ENCODE measurements around the gene TRIM8. TPM values are rescaled to one million over a fixed set of nuclear protein-coding genes. Genes with fewer than 3 reads are reported as not detected.

Gene TRIM8
- total and polyA plus RNA-seq, 2 donors (not counting 3 experiments of a cell fraction or from before 2014, with no cell fraction given), result 74.1 to 114 TPM

DNA sequence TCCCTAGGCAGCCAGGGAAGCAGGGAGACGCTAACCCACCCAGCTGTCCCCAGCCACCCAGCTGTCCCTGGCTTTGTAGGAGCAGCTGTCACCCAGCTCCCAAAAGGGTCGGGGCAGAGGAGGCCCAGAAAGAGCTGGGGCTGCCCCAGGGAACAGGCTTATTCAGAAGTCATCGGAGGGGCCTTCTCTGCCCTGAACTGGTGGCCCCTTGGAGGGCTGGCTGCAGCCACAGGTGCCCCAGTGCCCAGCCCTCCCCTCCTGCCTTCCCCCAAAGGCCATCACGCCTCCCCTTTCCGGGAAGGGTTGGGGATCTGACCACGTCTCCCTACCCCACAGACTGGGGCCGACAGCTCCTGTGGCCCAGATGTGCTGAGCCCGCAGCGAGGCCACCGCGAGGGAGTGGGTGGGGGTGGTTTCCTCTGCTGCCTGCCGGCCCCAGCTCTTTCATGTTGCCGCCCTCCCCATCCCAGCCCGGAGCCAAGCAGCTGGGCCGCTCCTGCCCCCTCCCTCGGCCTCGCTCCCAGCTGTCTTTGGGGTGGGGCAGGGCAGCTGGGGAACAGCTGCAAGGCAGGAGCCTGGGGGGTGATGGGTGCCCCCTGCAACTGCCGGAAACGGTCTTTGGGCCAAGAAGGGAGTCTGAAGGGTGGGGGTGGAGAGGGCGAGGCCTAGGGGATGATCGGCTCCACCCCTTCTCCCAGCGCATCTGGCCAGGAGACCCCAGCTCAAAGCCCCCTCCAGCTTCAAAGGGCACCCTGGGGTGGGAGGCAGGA is 16.8 kb downstream of the TRIM8 start:
- BruUV-seq (replicated peaks), result no TSS peak
- Histone ChIP-seq H3K36me3 (ENCODE audit: control insufficient read depth in 2 of 2, extremely low read depth in 1 of 2, insufficient read depth in 2 of 2, low read length in 2 of 2) (peaks cover 7 to 12% of the 10 kb centered on the region in 2 experiments), H3K27me3 (ENCODE audit: control insufficient read depth in 2 of 2, insufficient read depth in 2 of 2, low read length in 2 of 2) (no peaks in the 10 kb centered on the region), H3K79me2 (ENCODE audit: control insufficient read depth, insufficient read depth, low read length) (peaks cover 3% of the 10 kb centered on the region), H3K27ac (ENCODE audit: insufficient read depth, low read depth, low read length) (no peak overlapping the region), H3K9me1 (replicated peaks; ENCODE audit: control insufficient read depth, extremely low read depth, insufficient read depth, low read length) (no peaks in the 10 kb centered on the region), H3K4me1 (ENCODE audit: control insufficient read depth, extremely low read depth, insufficient read depth, low read length) (peaks cover 18% of the 10 kb centered on the region), H3K4me3 (replicated peaks in 1 of 3; ENCODE audit: insufficient read depth in 1 of 3, low read depth in 1 of 3, low read length in 3 of 3) (no peak overlapping the region), H4K20me1 (replicated peaks; ENCODE audit: control insufficient read depth, extremely low read depth, insufficient read depth, low read length) (no peaks in the 10 kb centered on the region), H3K4me2 (ENCODE audit: insufficient read depth, low read length) (no peak overlapping the region), H2AFZ (ENCODE audit: low read depth, low read length) (no peak overlapping the region), H3K9ac (replicated peaks; ENCODE audit: extremely low read depth, insufficient read depth, low read length) (no peak overlapping the region), H3K9me3 (replicated peaks; ENCODE audit: control insufficient read depth, insufficient read depth, low read length) (no peaks in the 10 kb centered on the region)
- dilution Hi-C loops (cut with MboI; ENCODE audit: extremely low pct_ligation_motif_present, low sequenced_read_pairs) (no loop called here), intact Hi-C loops (cut with micrococcal nuclease) (no loop called here)
- TF ChIP-seq EZH2 (IDR thresholded peaks at IDR 0.05; ENCODE audit: borderline replicate concordance, low read depth, low read length, severe bottlenecking), result no peak
- no peak for TF ChIP-seq MYC (IDR thresholded peaks at IDR 0.05; ENCODE audit: low read depth, low read length)
- peak; percentile 52 for TF ChIP-seq POLR2AphosphoS5 (IDR thresholded peaks at IDR 0.05; ENCODE audit: insufficient read depth, low read depth, low read length)
- TF ChIP-seq JUN (IDR thresholded peaks at IDR 0.05; ENCODE audit: borderline replicate concordance, insufficient read depth, insufficient read length, low read depth), result no peak
- no peak for TF ChIP-seq POLR2A (IDR thresholded peaks at IDR 0.05; ENCODE audit: low read depth, low read length)
- no peak for TF ChIP-seq MAX (IDR thresholded peaks at IDR 0.05; ENCODE audit: insufficient read depth, insufficient read length)
- ChIA-PET POLR2A (interaction anchor here (1.3 kb wide), 1 partner anchor 159 kb away, joined by 3 read pairs; the partner anchor contains the start of gene ACTR1A), CTCF (interaction anchor here (0.9 to 2.1 kb wide), 8 partner anchors 9 to 158 kb away, joined by 3 to 14 read pairs (median 4); partner anchors contain the start of gene ACTR1A)
- DNase-seq (ENCODE audit: low read depth, low spot score) (no peak), FAIRE-seq (no peak)

DNA sequence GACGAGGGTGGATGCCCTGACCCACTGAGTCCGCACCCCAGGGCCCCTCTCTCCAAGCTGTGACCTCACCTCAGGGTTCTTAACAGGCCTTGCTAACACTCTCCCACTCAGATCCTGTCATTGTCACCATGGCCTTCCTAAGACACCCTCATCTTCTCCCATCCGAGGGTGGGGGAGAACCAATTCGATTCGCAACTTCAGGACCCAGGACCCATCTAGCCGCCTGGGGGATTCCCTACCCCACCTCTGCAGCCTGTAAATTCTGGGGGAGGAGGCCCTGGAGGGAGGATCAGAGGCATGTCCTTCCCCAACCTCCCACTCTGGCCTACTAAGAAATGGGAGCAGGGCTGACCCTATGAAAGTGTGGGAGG is 17.4 kb downstream of the TRIM8 start:
- H2AFZ ChIP-seq (ENCODE audit: low read depth, low read length), result no peak overlapping the region
- H3K9me1 ChIP-seq (replicated peaks; ENCODE audit: control insufficient read depth, extremely low read depth, insufficient read depth, low read length), result no peaks in the 10 kb centered on the region
- CTCF ChIA-PET, result interaction anchor here (1.3 to 2.1 kb wide), 4 partner anchors 8 to 64 kb away, joined by 3 to 14 read pairs (median 4); no protein-coding TSS in a partner anchor
- BruUV-seq (replicated peaks), result no TSS peak
- intact Hi-C loops (cut with micrococcal nuclease) (no loop called here), dilution Hi-C loops (cut with MboI; ENCODE audit: extremely low pct_ligation_motif_present, low sequenced_read_pairs) (no loop called here)
- no peak for TF ChIP-seq JUN (IDR thresholded peaks at IDR 0.05; ENCODE audit: borderline replicate concordance, insufficient read depth, insufficient read length, low read depth)
- no peak for TF ChIP-seq EZH2 (IDR thresholded peaks at IDR 0.05; ENCODE audit: borderline replicate concordance, low read depth, low read length, severe bottlenecking)
- TF ChIP-seq GATA2 (IDR thresholded peaks at IDR 0.05; ENCODE audit: insufficient read depth, insufficient read length, low read depth, low read length), result no peak
- H3K27ac ChIP-seq (ENCODE audit: insufficient read depth, low read depth, low read length), result no peak overlapping the region
- POLR2A ChIA-PET, result no interaction called here
- H3K9ac ChIP-seq (replicated peaks; ENCODE audit: extremely low read depth, insufficient read depth, low read length), result no peak overlapping the region
- no peaks in the 10 kb centered on the region for H3K9me3 ChIP-seq (replicated peaks; ENCODE audit: control insufficient read depth, insufficient read depth, low read length)
- H3K4me1 ChIP-seq (ENCODE audit: control insufficient read depth, extremely low read depth, insufficient read depth, low read length), result peaks cover 18% of the 10 kb centered on the region
- FAIRE-seq, result no peak
- no peak overlapping the region for H3K4me2 ChIP-seq (ENCODE audit: insufficient read depth, low read length)
- H3K79me2 ChIP-seq (ENCODE audit: control insufficient read depth, insufficient read depth, low read length), result no peaks in the 10 kb centered on the region
- peaks cover 4 to 6% of the 10 kb centered on the region in 2 experiments for H3K36me3 ChIP-seq (ENCODE audit: control insufficient read depth in 2 of 2, extremely low read depth in 1 of 2, insufficient read depth in 2 of 2, low read length in 2 of 2)
- H3K4me3 ChIP-seq (replicated peaks in 1 of 3; ENCODE audit: insufficient read depth in 1 of 3, low read depth in 1 of 3, low read length in 3 of 3), result no peak overlapping the region
- H3K27me3 ChIP-seq (ENCODE audit: control insufficient read depth in 2 of 2, insufficient read depth in 2 of 2, low read length in 2 of 2), result no peaks in the 10 kb centered on the region
- H4K20me1 ChIP-seq (replicated peaks; ENCODE audit: control insufficient read depth, extremely low read depth, insufficient read depth, low read length), result no peaks in the 10 kb centered on the region
- no peak for DNase-seq (ENCODE audit: low read depth, low spot score)

Measured in endothelial cell of umbilical vein (primary cell).